ENCODE data around the gene NNMT.

DNA sequence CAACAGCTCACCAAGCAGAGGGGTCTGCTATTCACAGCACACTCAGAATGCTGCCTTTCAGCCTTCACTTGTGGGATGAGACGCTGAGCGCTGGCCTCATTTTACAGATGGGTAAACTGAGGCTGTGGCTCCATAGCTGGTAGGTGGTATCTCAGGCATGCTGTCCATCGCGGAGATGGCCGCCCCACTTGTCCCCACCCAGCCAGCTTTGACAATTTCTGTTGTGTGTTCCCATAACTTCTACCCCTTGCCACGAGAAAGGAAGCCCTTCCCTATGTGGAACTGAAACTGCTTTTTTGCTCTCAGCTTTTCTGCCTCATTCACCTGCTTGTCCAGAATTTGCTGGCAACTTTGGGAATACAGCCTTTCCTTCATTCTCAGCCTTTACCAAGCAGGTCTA, 36.1 kb upstream of the NNMT start:
- TF ChIP-seq, protein P1, sequence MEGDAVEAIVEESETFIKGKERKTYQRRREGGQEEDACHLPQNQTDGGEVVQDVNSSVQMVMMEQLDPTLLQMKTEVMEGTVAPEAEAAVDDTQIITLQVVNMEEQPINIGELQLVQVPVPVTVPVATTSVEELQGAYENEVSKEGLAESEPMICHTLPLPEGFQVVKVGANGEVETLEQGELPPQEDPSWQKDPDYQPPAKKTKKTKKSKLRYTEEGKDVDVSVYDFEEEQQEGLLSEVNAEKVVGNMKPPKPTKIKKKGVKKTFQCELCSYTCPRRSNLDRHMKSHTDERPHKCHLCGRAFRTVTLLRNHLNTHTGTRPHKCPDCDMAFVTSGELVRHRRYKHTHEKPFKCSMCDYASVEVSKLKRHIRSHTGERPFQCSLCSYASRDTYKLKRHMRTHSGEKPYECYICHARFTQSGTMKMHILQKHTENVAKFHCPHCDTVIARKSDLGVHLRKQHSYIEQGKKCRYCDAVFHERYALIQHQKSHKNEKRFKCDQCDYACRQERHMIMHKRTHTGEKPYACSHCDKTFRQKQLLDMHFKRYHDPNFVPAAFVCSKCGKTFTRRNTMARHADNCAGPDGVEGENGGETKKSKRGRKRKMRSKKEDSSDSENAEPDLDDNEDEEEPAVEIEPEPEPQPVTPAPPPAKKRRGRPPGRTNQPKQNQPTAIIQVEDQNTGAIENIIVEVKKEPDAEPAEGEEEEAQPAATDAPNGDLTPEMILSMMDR (conservative IDR thresholded peaks at IDR 0.05; ENCODE audit: low read length) = no peak
- no peak for TF ChIP-seq EZH2phosphoT487 (IDR thresholded peaks at IDR 0.05; ENCODE audit: borderline replicate concordance, low read depth, low read length)
